NCI-H1417 (cell line): ENCODE data around the gene C16orf95.
A peak's percentile ranks its signal among the peaks of the same experiment; 100 is the strongest.

Experiments used
- DNase-seq, 3 experiments: peaks; one replicate each; lab custom pipeline; 2025; lab: John Stamatoyannopoulos, UW

Gene C16orf95

GRCh38 chr16:87316450-87316922 lies 706 bp downstream of the C16orf95 start:
- DNase-seq = no peak

- DNase-seq = no peak
Observed at GRCh38 chr16:87314990-87315420, 2.2 kb downstream of the C16orf95 start.

- no peak for DNase-seq
Observed at GRCh38 chr16:87312008-87312407, 5.2 kb downstream of the C16orf95 start.

- DNase-seq = no peak
Observed at GRCh38 chr16:87311387-87311786, 5.8 kb downstream of the C16orf95 start.

GRCh38 chr16:87310610-87311009 lies 6.6 kb downstream of the C16orf95 start:
- DNase-seq = no peak

GRCh38 chr16:87309620-87310525 lies 7.3 kb downstream of the C16orf95 start:
- DNase-seq = no peak

GRCh38 chr16:87308826-87309225 lies 8.4 kb downstream of the C16orf95 start:
- no peak for DNase-seq

GRCh38 chr16:87306516-87306915 lies 10.7 kb downstream of the C16orf95 start:
- no peak for DNase-seq

GRCh38 chr16:87305505-87306391 lies 11.4 kb downstream of the C16orf95 start:
- DNase-seq = no peak

GRCh38 chr16:87304951-87305350 lies 12.2 kb downstream of the C16orf95 start:
- DNase-seq = no peak

GRCh38 chr16:87303962-87304521 lies 13.2 kb downstream of the C16orf95 start:
- no peak for DNase-seq

- DNase-seq = no peak
Observed at GRCh38 chr16:87303431-87303930, 13.7 kb downstream of the C16orf95 start.

GRCh38 chr16:87298857-87299465 lies 18.2 kb downstream of the C16orf95 start:
- no peak for DNase-seq

- DNase-seq = peak in 2 of 3 experiments; percentile 4 to 15
Observed at GRCh38 chr16:87297918-87298631, 19.1 kb downstream of the C16orf95 start.

- DNase-seq = no peak
Observed at GRCh38 chr16:87297407-87297806, 19.8 kb downstream of the C16orf95 start.

- no peak for DNase-seq
Observed at GRCh38 chr16:87295661-87296531, 21.3 kb downstream of the C16orf95 start.

- DNase-seq = peak in 1 of 3 experiments; percentile 5
Observed at GRCh38 chr16:87295259-87295658, 21.9 kb downstream of the C16orf95 start.

- DNase-seq = no peak
Observed at GRCh38 chr16:87293990-87294389, 23.2 kb downstream of the C16orf95 start.

GRCh38 chr16:87291944-87292343 lies 25.2 kb downstream of the C16orf95 start:
- DNase-seq = no peak
